ENCODE results near the gene DDX49. TPM values are rescaled to one million over a fixed set of nuclear protein-coding genes. Genes with fewer than 3 reads are reported as not detected.

The DDX49 gene
- total and polyA plus RNA-seq, 12 donors, result 16.2 to 74.5 (median 22.1) TPM

- Histone ChIP-seq H3K27ac (no peak overlapping the region), H3K4me1 (peaks cover 0 to 5% (median 0%) of the 10 kb centered on the region in 9 donors), H3K36me3 (peaks cover 0 to 92% (median 24%) of the 10 kb centered on the region in 9 donors), H3K27me3 (no peaks in the 10 kb centered on the region), H3K9me3 (no peaks in the 10 kb centered on the region), H3K4me3 (no peak overlapping the region)
- intact Hi-C loops (cut with DNase I), result no loop called here
- no peak for TF ChIP-seq CTCF (IDR thresholded peaks at IDR 0.05)
- DNase-seq, result no peak
- WGBS, 2 donors, result 90 to 91% methylated on average over 26 of the region's 26 CpGs
- no peak for ATAC-seq
Measured at GRCh38 chr19:18928018-18928805, 8.7 kb downstream of the DDX49 start.

- Histone ChIP-seq H3K27ac (no peak overlapping the region), H3K36me3 (peaks cover 0 to 92% (median 20%) of the 10 kb centered on the region in 9 donors), H3K4me1 (peaks cover 0 to 7% (median 0%) of the 10 kb centered on the region in 9 donors), H3K9me3 (no peaks in the 10 kb centered on the region), H3K4me3 (no peak overlapping the region), H3K27me3 (no peaks in the 10 kb centered on the region)
- DNase-seq, result no peak
- TF ChIP-seq CTCF (IDR thresholded peaks at IDR 0.05), result no peak
- WGBS, 2 donors, result 92 to 93% methylated on average over 25 of the region's 25 CpGs
- ATAC-seq, result no peak
- intact Hi-C loops (cut with DNase I), result no loop called here
Measured at GRCh38 chr19:18929311-18929710, 9.8 kb downstream of the DDX49 start.

GRCh38 chr19:18931316-18932162 is 12.0 kb downstream of the DDX49 start:
- no peak overlapping the region for H3K27ac ChIP-seq
- ATAC-seq, result peak in 2 of 8 donors; percentile 2 to 15
- peaks cover 0 to 90% (median 10%) of the 10 kb centered on the region in 9 donors for H3K36me3 ChIP-seq
- DNase-seq, result no peak
- H3K9me3 ChIP-seq, result no peaks in the 10 kb centered on the region
- H3K27me3 ChIP-seq, result no peaks in the 10 kb centered on the region
- TF ChIP-seq CTCF (IDR thresholded peaks at IDR 0.05), result no peak
- peak overlapping the region in 1 of 10 donors; percentile 36 for H3K4me3 ChIP-seq
- WGBS, 2 donors, result 85 to 88% methylated on average over 34 of the region's 34 CpGs
- peaks cover 0 to 7% (median 0%) of the 10 kb centered on the region in 9 donors for H3K4me1 ChIP-seq
- intact Hi-C loops (cut with DNase I), result no loop called here

GRCh38 chr19:18932216-18932841 is 12.8 kb downstream of the DDX49 start:
- peak; percentile 75 to 87 (median 82) for ATAC-seq
- Histone ChIP-seq H3K27ac (no peak overlapping the region), H3K27me3 (no peaks in the 10 kb centered on the region), H3K4me1 (peaks cover 0 to 7% (median 0%) of the 10 kb centered on the region in 9 donors), H3K36me3 (peaks cover 0 to 90% (median 10%) of the 10 kb centered on the region in 9 donors), H3K9me3 (no peaks in the 10 kb centered on the region), H3K4me3 (peak overlapping the region in 1 of 10 donors; percentile 36)
- no peak for TF ChIP-seq CTCF (IDR thresholded peaks at IDR 0.05)
- DNase-seq, result peak; percentile 69 to 84
- WGBS, 2 donors, result 31 to 50% methylated on average over 37 of the region's 37 CpGs
- intact Hi-C loops (cut with DNase I), result no loop called here
